IMR-90 (cell line): ENCODE measurements around the gene ROPN1B. TPM values are rescaled to one million over a fixed set of nuclear protein-coding genes. Genes with fewer than 3 reads are reported as not detected.

Source experiments
- ATAC-seq: fragments of 200-7000 bp; cut with Tn5 transposase; 2 replicates; pipeline ENCODE4 v1.9.1; 2020; ENCODE audit warnings: low read depth, mild to moderate bottlenecking, moderate library complexity
- BruUV-seq: library from RNA; stranded (reverse); fragments of 400-500 nt; replicated peaks from 2 replicates; lab custom pipeline; 2021; lab: Mats Ljungman, UMichigan
- CTCF ChIA-PET: fragments of 300-600 bp; formaldehyde crosslinking; extraction: SDS; loops from one replicate; lab custom pipeline; 2021; ENCODE audit warnings: antibody characterized with exemption; lab: Yijun Ruan, JAX
- POLR2A ChIA-PET: fragments of 300-600 bp; sonication (Branson Sonifier 250); formaldehyde crosslinking; loops from one replicate; lab custom pipeline; 2022; ENCODE audit warnings: antibody characterized with exemption; ENCODE audit not compliant: unreplicated experiment; lab: Charles Lee
- DNase-seq: peaks from one replicate; pipeline ENCODE4 v3.0.0; 2013
- H2AFZ ChIP-seq: replicated peaks from 2 replicates; pipeline ENCODE3; 2013; ENCODE audit warnings: low read length, mild to moderate bottlenecking; ENCODE audit not compliant: poor library complexity
- H2AK5ac ChIP-seq: 2 replicates; pipeline ENCODE4 v1.6.1; 2013; ENCODE audit warnings: low read depth, low read length, inconsistent platforms
- H2AK9ac ChIP-seq: replicated peaks from 2 replicates; pipeline ENCODE3; 2013; ENCODE audit warnings: mild to moderate bottlenecking, low read depth, low read length, moderate library complexity; ENCODE audit not compliant: poor library complexity
- H2BK120ac ChIP-seq: 2 replicates; pipeline ENCODE4 v1.6.1; 2013; ENCODE audit warnings: low read depth, low read length, inconsistent platforms
- H2BK15ac ChIP-seq: 3 replicates; pipeline ENCODE4 v1.6.1; 2013; ENCODE audit warnings: low read depth, low read length, inconsistent platforms
- H2BK20ac ChIP-seq: 2 replicates; pipeline ENCODE4 v1.6.1; 2013; ENCODE audit warnings: low read depth, mild to moderate bottlenecking, inconsistent platforms, low read length, moderate library complexity
- H2BK5ac ChIP-seq: 2 replicates; pipeline ENCODE4 v1.6.1; 2013; ENCODE audit warnings: mild to moderate bottlenecking, low read depth, low read length, inconsistent platforms; ENCODE audit not compliant: poor library complexity, severe bottlenecking
- H3K14ac ChIP-seq: replicated peaks from 2 replicates; pipeline ENCODE4 v1.6.1; 2013; ENCODE audit warnings: low read depth, low read length, inconsistent platforms
- H3K18ac ChIP-seq: 2 replicates; pipeline ENCODE4 v1.6.1; 2013; ENCODE audit warnings: low read depth, low read length, control low read depth
- H3K23ac ChIP-seq: 2 replicates; pipeline ENCODE4 v1.6.1; 2013; ENCODE audit warnings: low read depth, low read length, inconsistent platforms
- H3K27ac ChIP-seq: 2 replicates; pipeline ENCODE4 v1.5.1; 2013; ENCODE audit warnings: mild to moderate bottlenecking, control low read depth, low read length; ENCODE audit not compliant: insufficient read depth
- H3K27me3 ChIP-seq: 2 replicates; pipeline ENCODE4 v1.6.1; 2013; ENCODE audit warnings: low read length; ENCODE audit not compliant: control insufficient read depth, insufficient read depth
- H3K36me3 ChIP-seq: 2 replicates; pipeline ENCODE4 v1.6.1; 2013; ENCODE audit warnings: low read length, mixed read lengths; ENCODE audit not compliant: control insufficient read depth, insufficient read depth
- H3K4ac ChIP-seq: 2 replicates; pipeline ENCODE4 v1.6.1; 2013; ENCODE audit warnings: low read depth, low read length, inconsistent platforms
- H3K4me1 ChIP-seq: 2 replicates; pipeline ENCODE4 v1.6.1; 2013; ENCODE audit warnings: low read length, mixed read lengths; ENCODE audit not compliant: control insufficient read depth, insufficient read depth
- H3K4me2 ChIP-seq: 2 replicates; pipeline ENCODE4 v1.6.1; 2013; ENCODE audit warnings: low read depth, mild to moderate bottlenecking, control low read depth, low read length, moderate library complexity
- H3K4me3 ChIP-seq: 2 replicates; pipeline ENCODE4 v1.5.1; 2013; ENCODE audit warnings: low read depth, mild to moderate bottlenecking, control low read depth, low read length, moderate library complexity; ENCODE audit not compliant: insufficient read depth
- H3K56ac ChIP-seq: 2 replicates; pipeline ENCODE4 v1.6.1; 2013; ENCODE audit warnings: low read length, inconsistent platforms; ENCODE audit not compliant: insufficient read depth; ENCODE audit errors: extremely low read depth
- H3K79me1 ChIP-seq, 2 experiments: 2 replicates each; pipeline ENCODE4 v1.6.1; 2013; ENCODE audit warnings: low read length in 2 of 2, inconsistent platforms in 1 of 2, low read depth in 1 of 2
- H3K9ac ChIP-seq: 2 replicates; pipeline ENCODE4 v1.6.1; 2013; ENCODE audit warnings: low read depth, low read length, control low read depth
- H3K9me1 ChIP-seq: 2 replicates; pipeline ENCODE4 v1.6.1; 2013; ENCODE audit warnings: low read length, inconsistent platforms; ENCODE audit not compliant: insufficient read depth
- H3K9me3 ChIP-seq: 2 replicates; pipeline ENCODE4 v1.6.1; 2013; ENCODE audit warnings: low read length; ENCODE audit not compliant: control insufficient read depth, insufficient read depth
- H4K20me1 ChIP-seq: 2 replicates; pipeline ENCODE4 v1.6.1; 2013; ENCODE audit warnings: low read length, inconsistent platforms; ENCODE audit not compliant: insufficient read depth
- H4K5ac ChIP-seq: 2 replicates; pipeline ENCODE4 v1.6.1; 2013; ENCODE audit warnings: mild to moderate bottlenecking, low read depth, low read length, control low read depth
- H4K8ac ChIP-seq, 2 experiments: 2 replicates each; pipeline ENCODE4 v1.6.1; 2013; ENCODE audit warnings: low read depth in 2 of 2, low read length in 2 of 2, control low read depth in 1 of 2, inconsistent platforms in 1 of 2
- H4K91ac ChIP-seq: 2 replicates; pipeline ENCODE4 v1.6.1; 2013; ENCODE audit warnings: low read depth, low read length, inconsistent platforms; ENCODE audit not compliant: insufficient read depth
- BHLHE40 ChIP-seq: fragments of 150-350 bp; IDR thresholded peaks from 2 replicates; pipeline ENCODE4 v1.6.1; 2016; ENCODE audit warnings: mild to moderate bottlenecking, low read depth, low read length
- CEBPB ChIP-seq: IDR thresholded peaks from 2 replicates; pipeline ENCODE4 v1.6.1; 2012; ENCODE audit warnings: low read depth, low read length, improper control_type of control experiment
- CHD1 ChIP-seq: IDR thresholded peaks from 2 replicates; pipeline ENCODE4 v1.6.1; 2012; ENCODE audit warnings: low read depth, low read length, improper control_type of control experiment
- CTCF ChIP-seq: conservative IDR thresholded peaks from 2 replicates; pipeline ENCODE4 v1.5.1; 2012; ENCODE audit warnings: mild to moderate bottlenecking, low read depth, low read length, improper control_type of control experiment
- ELK1 ChIP-seq: fragments of 150-350 bp; IDR thresholded peaks from 2 replicates; pipeline ENCODE4 v1.6.1; 2016; ENCODE audit warnings: low read depth, mild to moderate bottlenecking, low read length, moderate library complexity, borderline replicate concordance
- FOS ChIP-seq: fragments of 150-350 bp; IDR thresholded peaks from 2 replicates; pipeline ENCODE4 v1.6.1; 2016; ENCODE audit warnings: low read depth, low read length
- MXI1 ChIP-seq: IDR thresholded peaks from 2 replicates; pipeline ENCODE4 v1.6.1; 2012; ENCODE audit warnings: low read depth, mild to moderate bottlenecking, low read length, moderate library complexity, borderline replicate concordance
- NFE2L2 ChIP-seq: fragments of 150-350 bp; IDR thresholded peaks from 2 replicates; pipeline ENCODE4 v1.6.1; 2016; ENCODE audit warnings: low read depth, mild to moderate bottlenecking, low read length
- POLR2A ChIP-seq: IDR thresholded peaks from 2 replicates; pipeline ENCODE4 v1.6.1; 2012; ENCODE audit warnings: mild to moderate bottlenecking, low read depth, low read length
- SMC3 ChIP-seq: fragments of 150-350 bp; IDR thresholded peaks from 2 replicates; pipeline ENCODE4 v1.6.1; 2016; ENCODE audit warnings: low read depth, mild to moderate bottlenecking, antibody characterized with exemption, low read length, moderate library complexity
- USF2 ChIP-seq: fragments of 150-350 bp; IDR thresholded peaks from 2 replicates; pipeline ENCODE4 v1.6.1; 2017; ENCODE audit warnings: mild to moderate bottlenecking, antibody characterized with exemption, low read length, low read depth
- dilution Hi-C: fragments of 300-500 bp; cut with HindIII; formaldehyde crosslinking; loops from one replicate; pipeline ENCODE4 v1.14.3; 2018; ENCODE audit warnings: low sequenced_read_pairs; ENCODE audit not compliant: unreplicated experiment
- in situ Hi-C: fragments of 300-500 bp; cut with MboI; formaldehyde crosslinking; loops from 3 replicates; pipeline ENCODE4 v1.14.3; 2019; ENCODE audit warnings: low sequenced_read_pairs, inconsistent platforms, mixed read lengths
- intact Hi-C: fragments of 100-400 bp; cut with micrococcal nuclease; formaldehyde crosslinking; loops from 2 replicates; pipeline ENCODE4 v1.10.0; 2022
- polyA plus RNA-seq, 3 experiments: library from polyadenylated mRNA; depleted of rRNA; stranded (reverse); fragments of >200 nt; gene quantifications; 2 replicates each; pipeline ENCODE4 v1.2.3, GENCODE V29; 2012; ENCODE audit warnings: low replicate concordance in 1 of 3
- total RNA-seq: library from RNA; depleted of rRNA; stranded (reverse); fragments of >200 nt; gene quantifications from 2 replicates; pipeline ENCODE4 v1.2.3, GENCODE V29; 2012

Gene ROPN1B
- total and polyA plus RNA-seq, 2 of the 4 experiments (the other 2 are of a cell fraction), result not detected

DNA sequence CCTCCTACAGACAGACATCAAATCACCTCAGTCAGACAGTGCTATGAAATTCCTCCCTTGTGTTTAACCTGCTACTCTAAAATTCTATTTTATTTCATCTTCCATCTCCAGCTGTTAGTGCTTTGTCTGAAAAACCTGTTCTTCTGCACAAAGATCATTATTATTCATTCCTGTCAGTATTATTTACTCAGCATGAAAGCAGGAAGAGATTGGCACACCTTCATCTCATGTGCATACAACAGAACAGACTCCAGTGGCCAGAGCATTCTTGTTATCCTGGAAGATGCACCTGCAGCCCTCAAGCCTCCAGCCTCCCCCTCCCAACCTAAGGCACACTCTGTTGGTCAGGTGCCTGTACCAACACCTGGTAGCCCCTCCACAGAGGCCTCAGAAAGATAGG, 1.8 kb upstream of the ROPN1B start:
- dilution Hi-C loops, result no loop called here
- H2AK5ac ChIP-seq, result no peak overlapping the region
- no peak overlapping the region for H3K9ac ChIP-seq
- no peak overlapping the region for H2BK120ac ChIP-seq
- H3K9me1 ChIP-seq, result no peaks in the 10 kb centered on the region
- H4K8ac ChIP-seq, result no peak overlapping the region
- no peak overlapping the region for H2BK15ac ChIP-seq
- H3K79me1 ChIP-seq, result no peaks in the 10 kb centered on the region
- in situ Hi-C loops, result loop anchor here (25.0 kb wide), 1 partner anchor 420 kb away; the partner anchor contains the start of gene CFAP100
- no TSS peak for BruUV-seq
- no peak overlapping the region for H3K4me2 ChIP-seq
- H2AFZ ChIP-seq, result no peak overlapping the region
- H3K27me3 ChIP-seq, result peaks cover 34% of the 10 kb centered on the region
- no peaks in the 10 kb centered on the region for H3K4me1 ChIP-seq
- H4K91ac ChIP-seq, result no peak overlapping the region
- CTCF ChIA-PET, result no interaction called here
- H3K56ac ChIP-seq, result no peak overlapping the region
- H3K18ac ChIP-seq, result no peak overlapping the region
- H3K23ac ChIP-seq, result no peak overlapping the region
- H3K27ac ChIP-seq, result no peak overlapping the region
- H3K4me3 ChIP-seq, result no peak overlapping the region
- intact Hi-C loops, result no loop called here
- H2BK20ac ChIP-seq, result no peak overlapping the region
- no peak overlapping the region for H4K5ac ChIP-seq
- no peak overlapping the region for H2BK5ac ChIP-seq
- no peak overlapping the region for H3K14ac ChIP-seq
- H2AK9ac ChIP-seq, result no peak overlapping the region
- no peaks in the 10 kb centered on the region for H3K9me3 ChIP-seq
- POLR2A ChIA-PET, result no interaction called here
- H4K20me1 ChIP-seq, result no peaks in the 10 kb centered on the region
- DNase-seq (no peak), ATAC-seq (no peak)
- H3K4ac ChIP-seq, result no peak overlapping the region
- no peaks in the 10 kb centered on the region for H3K36me3 ChIP-seq
- TF ChIP-seq FOS, result no peak
- no peak for TF ChIP-seq POLR2A
- TF ChIP-seq SMC3, result no peak
- TF ChIP-seq BHLHE40, result no peak
- TF ChIP-seq ELK1, result no peak
- no peak for TF ChIP-seq CHD1
- no peak for TF ChIP-seq USF2
- TF ChIP-seq NFE2L2, result no peak
- no peak for TF ChIP-seq MXI1
- no peak for TF ChIP-seq CEBPB
- no peak for TF ChIP-seq CTCF
